ENCODE data around the gene NSUN7.
"Not testable (repeated sequence)": the region's sequence is repeated elsewhere in the genome, so short reads cannot be mapped to it uniquely, and the experiment has no call there.

NSUN7 gene

DNA sequence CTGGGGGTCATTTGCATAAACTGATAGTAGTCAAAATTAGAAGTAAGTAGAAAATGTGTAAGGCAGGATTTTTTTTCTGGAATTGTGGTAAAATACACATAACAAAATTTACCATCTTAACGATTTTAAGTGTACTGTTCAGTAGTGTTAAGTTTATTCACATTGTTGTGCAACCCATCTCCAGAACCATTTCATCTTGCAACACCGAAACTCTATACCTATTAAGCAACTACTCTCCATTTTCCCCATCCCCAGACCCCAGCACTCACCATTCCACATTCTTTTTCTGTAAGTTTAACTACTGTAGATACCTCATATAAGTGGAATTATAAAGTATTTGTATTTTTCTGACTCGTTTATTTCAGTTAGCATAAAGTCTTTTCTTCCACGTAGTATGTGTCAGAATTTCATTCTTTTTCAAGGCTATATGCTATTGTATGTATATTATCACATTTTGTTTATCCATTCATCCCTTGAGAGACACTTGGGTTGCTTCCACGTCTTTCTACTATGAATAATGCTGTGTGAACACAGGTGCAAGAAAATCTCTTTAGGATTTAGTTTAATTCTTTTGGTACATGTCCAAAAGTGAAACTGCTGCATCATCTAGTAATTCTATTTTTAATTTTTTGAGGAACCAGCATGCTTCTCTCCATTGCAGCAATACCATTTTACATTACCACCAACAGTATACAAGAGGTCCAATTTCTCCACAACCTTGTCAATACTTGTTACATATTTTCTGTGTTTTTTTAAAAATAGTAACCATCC is 39.1 kb upstream of the NSUN7 start:
- ChIA-PET POLR2A (no interaction called here), CTCF (no interaction called here)
- no peak for TF ChIP-seq ARNT (IDR thresholded peaks at IDR 0.05)
- TF ChIP-seq BHLHE40 (IDR thresholded peaks at IDR 0.05; ENCODE audit: borderline replicate concordance) = no peak
- TF ChIP-seq LEF1 (IDR thresholded peaks at IDR 0.05; ENCODE audit: borderline replicate concordance) = no peak
- no peak for TF ChIP-seq SP1 (IDR thresholded peaks at IDR 0.05)
- no peak for TF ChIP-seq L3MBTL2 (conservative IDR thresholded peaks at IDR 0.05)
- TF ChIP-seq FOXM1 (IDR thresholded peaks at IDR 0.05; ENCODE audit: borderline replicate concordance) = no peak
- TF ChIP-seq FOXA1 (IDR thresholded peaks at IDR 0.05) = no peak
- TF ChIP-seq ZNF384 (IDR thresholded peaks at IDR 0.05) = no peak
- TF ChIP-seq CTBP1 (IDR thresholded peaks at IDR 0.05; ENCODE audit: borderline replicate concordance) = no peak
- no peak for TF ChIP-seq PKNOX1 (IDR thresholded peaks at IDR 0.05)
- no peak for TF ChIP-seq HDGF (IDR thresholded peaks at IDR 0.05; ENCODE audit: borderline replicate concordance)
- no peak for TF ChIP-seq FOXK2 (IDR thresholded peaks at IDR 0.05)
- no peak for TF ChIP-seq ELF4 (IDR thresholded peaks at IDR 0.05)
- no peak for TF ChIP-seq NFRKB (IDR thresholded peaks at IDR 0.05)
- TF ChIP-seq TARDBP (IDR thresholded peaks at IDR 0.05) = no peak
- TF ChIP-seq SUZ12 (IDR thresholded peaks at IDR 0.05) = no peak
- DNase-seq (ENCODE audit: extremely low spot score) = no peak

- DNase-seq (ENCODE audit: extremely low spot score); CTCF ChIA-PET; POLR2A ChIA-PET: not testable (repeated sequence)
Measured at GRCh38 chr4:40713001-40713400, 36.8 kb upstream of the NSUN7 start.

GRCh38 chr4:40713798-40714197 is 36.0 kb upstream of the NSUN7 start:
- CTCF ChIA-PET = no interaction called here

DNA sequence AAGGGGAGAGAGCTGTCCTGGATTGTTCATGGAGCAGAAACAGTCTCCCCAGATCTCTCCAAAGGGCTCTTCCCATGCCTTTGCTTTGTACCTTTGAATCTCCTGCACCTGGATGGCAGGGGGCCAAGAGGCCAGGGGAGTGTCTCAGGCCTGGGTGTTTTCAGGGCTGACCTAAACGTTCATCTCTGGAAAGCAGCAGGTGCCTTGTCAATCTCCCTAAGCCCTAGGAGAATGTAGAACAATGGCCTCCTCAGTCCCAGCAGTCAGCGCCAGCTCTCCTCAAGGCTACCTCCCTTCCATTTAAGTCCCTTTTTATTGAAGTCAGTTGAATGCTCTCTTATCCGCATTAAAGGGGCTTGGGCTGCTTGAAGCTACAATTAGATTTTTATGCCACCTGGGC is 31.2 kb upstream of the NSUN7 start:
- POLR2A ChIA-PET = no interaction called here
- CTCF ChIA-PET = interaction anchor here (0.5 to 1.2 kb wide), 4 partner anchors 16 to 409 kb away, joined by 3 to 6 read pairs (median 4); no protein-coding TSS in a partner anchor
- no peak for DNase-seq (ENCODE audit: extremely low spot score)
- TF ChIP-seq FOXM1 (IDR thresholded peaks at IDR 0.05; ENCODE audit: borderline replicate concordance) (no peak), FOXK2 (IDR thresholded peaks at IDR 0.05) (no peak), PKNOX1 (IDR thresholded peaks at IDR 0.05) (no peak), ARNT (IDR thresholded peaks at IDR 0.05) (no peak), SP1 (IDR thresholded peaks at IDR 0.05) (no peak), ELF4 (IDR thresholded peaks at IDR 0.05) (no peak), SUZ12 (IDR thresholded peaks at IDR 0.05) (no peak), L3MBTL2 (conservative IDR thresholded peaks at IDR 0.05) (no peak), NFRKB (IDR thresholded peaks at IDR 0.05) (no peak), CTBP1 (IDR thresholded peaks at IDR 0.05; ENCODE audit: borderline replicate concordance) (no peak), BHLHE40 (IDR thresholded peaks at IDR 0.05; ENCODE audit: borderline replicate concordance) (no peak), ZNF384 (IDR thresholded peaks at IDR 0.05) (no peak), TARDBP (IDR thresholded peaks at IDR 0.05) (no peak), HDGF (IDR thresholded peaks at IDR 0.05; ENCODE audit: borderline replicate concordance) (no peak), LEF1 (IDR thresholded peaks at IDR 0.05; ENCODE audit: borderline replicate concordance) (no peak)

More at GRCh38 chr4:40713798-40714197, 36.0 kb upstream of the NSUN7 start:
- no peak for DNase-seq (ENCODE audit: extremely low spot score)
- POLR2A ChIA-PET = no interaction called here
- TF ChIP-seq FOXK2 (IDR thresholded peaks at IDR 0.05) (no peak), HDGF (IDR thresholded peaks at IDR 0.05; ENCODE audit: borderline replicate concordance) (no peak), CTBP1 (IDR thresholded peaks at IDR 0.05; ENCODE audit: borderline replicate concordance) (no peak), ARNT (IDR thresholded peaks at IDR 0.05) (no peak), SUZ12 (IDR thresholded peaks at IDR 0.05) (no peak), L3MBTL2 (conservative IDR thresholded peaks at IDR 0.05) (no peak), NFRKB (IDR thresholded peaks at IDR 0.05) (no peak), ZNF384 (IDR thresholded peaks at IDR 0.05) (no peak), PKNOX1 (IDR thresholded peaks at IDR 0.05) (no peak)

DNA sequence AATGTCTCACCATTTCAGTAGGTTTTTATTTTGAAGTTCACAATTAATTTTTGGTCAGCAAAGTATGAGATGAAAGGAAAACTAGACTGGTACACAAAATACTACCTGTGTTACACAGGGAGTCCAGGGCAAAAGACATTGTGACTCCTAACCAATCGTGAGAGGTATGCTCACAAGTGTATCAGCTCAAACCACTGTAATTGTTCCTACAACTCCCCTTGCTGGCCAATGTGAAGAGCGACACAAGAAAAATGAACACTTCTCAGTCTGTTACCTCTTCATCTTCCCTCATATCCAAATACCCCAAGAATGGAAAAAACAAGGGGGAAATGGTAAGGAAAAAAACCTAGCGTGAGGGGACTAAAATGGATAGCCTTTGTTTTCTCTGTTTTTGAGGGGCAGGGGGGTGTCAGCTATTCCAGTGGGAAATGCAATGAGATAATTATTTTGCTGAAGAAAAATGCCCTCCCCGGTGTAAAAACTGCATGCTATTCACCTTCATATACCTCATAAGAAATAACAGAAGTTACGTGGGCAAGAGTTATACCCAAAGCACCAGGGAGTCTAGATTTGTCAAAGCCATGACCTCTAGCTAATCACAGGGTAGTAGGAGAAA is 30.6 kb upstream of the NSUN7 start:
- CTCF ChIA-PET = interaction anchor here (0.5 to 1.2 kb wide), 4 partner anchors 15 to 409 kb away, joined by 3 to 6 read pairs (median 4); no protein-coding TSS in a partner anchor
- no peak for TF ChIP-seq PKNOX1 (IDR thresholded peaks at IDR 0.05)
- no peak for TF ChIP-seq ELF4 (IDR thresholded peaks at IDR 0.05)
- no peak for TF ChIP-seq NFRKB (IDR thresholded peaks at IDR 0.05)
- no peak for TF ChIP-seq L3MBTL2 (conservative IDR thresholded peaks at IDR 0.05)
- no peak for TF ChIP-seq SUZ12 (IDR thresholded peaks at IDR 0.05)
- no peak for TF ChIP-seq FOXA1 (IDR thresholded peaks at IDR 0.05)
- DNase-seq (ENCODE audit: extremely low spot score) = peak; percentile 27
- POLR2A ChIA-PET = no interaction called here

- DNase-seq (ENCODE audit: extremely low spot score) = no peak
- ChIA-PET POLR2A (interaction anchor here (0.5 kb wide), 1 partner anchor 10 kb away, joined by 3 read pairs; no protein-coding TSS in a partner anchor), CTCF (no interaction called here)
- TF ChIP-seq L3MBTL2 (conservative IDR thresholded peaks at IDR 0.05) (no peak), HDGF (IDR thresholded peaks at IDR 0.05; ENCODE audit: borderline replicate concordance) (no peak), SUZ12 (IDR thresholded peaks at IDR 0.05) (no peak), NFRKB (IDR thresholded peaks at IDR 0.05) (no peak), CTBP1 (IDR thresholded peaks at IDR 0.05; ENCODE audit: borderline replicate concordance) (no peak), ELF4 (IDR thresholded peaks at IDR 0.05) (no peak)
Measured at GRCh38 chr4:40720351-40720750, 29.4 kb upstream of the NSUN7 start.
